SK-N-SH (cell line): ENCODE results near the gene STC2. TPM values are rescaled to one million over a fixed set of nuclear protein-coding genes. Genes with fewer than 3 reads are reported as not detected.

Experiments
- CTCF ChIA-PET: fragments of 300-600, 350-600 bp; formaldehyde crosslinking; extraction: SDS; loops from one replicate; lab custom pipeline; 2021; lab: Yijun Ruan, JAX
- POLR2A ChIA-PET: fragments of 350-600 bp; sonication (Branson Sonifier 250); formaldehyde crosslinking; extraction: SDS; loops from one replicate; lab custom pipeline; 2020; ENCODE audit warnings: antibody characterized with exemption, inconsistent platforms; lab: Yijun Ruan, JAX
- DNase-seq: peaks from one replicate; pipeline ENCODE4 v3.0.0; 2012
- H2AFZ ChIP-seq: fragments of 200-600 bp; sonication (generic); 2 replicates; pipeline ENCODE4 v1.8.1; 2016; ENCODE audit warnings: antibody characterized with exemption, mild to moderate bottlenecking, low read depth
- H3F3A ChIP-seq: fragments of 200-600 bp; sonication (generic); replicated peaks from 2 replicates; pipeline ENCODE3; 2016; ENCODE audit warnings: antibody characterized with exemption, mild to moderate bottlenecking; ENCODE audit not compliant: insufficient read depth
- H3K27ac ChIP-seq, 2 experiments: fragments of 200-500 bp in 1 of 2; fragments of 200-600 bp in 1 of 2; sonication (Bioruptor generic) in 1 of 2; sonication (generic), shearing (Covaris generic) in 1 of 2; 2 replicates each; pipeline versions ENCODE4 v1.5.1 to v1.6.1; 2014 to 2016; ENCODE audit warnings: low read depth in 2 of 2, inconsistent platforms in 1 of 2, low read length in 1 of 2, mild to moderate bottlenecking in 1 of 2, mixed read lengths in 1 of 2
- H3K27me3 ChIP-seq: fragments of 200-600 bp; sonication (generic), shearing (Covaris generic); 2 replicates; pipeline ENCODE4 v1.6.1; 2016; ENCODE audit warnings: mixed run types; ENCODE audit not compliant: insufficient read depth
- H3K36me3 ChIP-seq, 2 experiments: fragments of 200-500 bp in 1 of 2; fragments of 200-600 bp in 1 of 2; sonication (Bioruptor generic) in 1 of 2; sonication (generic) in 1 of 2; replicated peaks in 1 of 2; 2 replicates each; pipeline versions ENCODE3 to v1.5.1; 2014 to 2016; ENCODE audit warnings: low read length in 1 of 2, mild to moderate bottlenecking in 1 of 2; ENCODE audit not compliant: insufficient read depth in 2 of 2, control insufficient read depth in 1 of 2
- H3K4me1 ChIP-seq, 2 experiments: fragments of 200-500 bp in 1 of 2; fragments of 200-600 bp in 1 of 2; sonication (Bioruptor generic) in 1 of 2; sonication (generic), shearing (Covaris generic) in 1 of 2; 2 replicates each; pipeline versions ENCODE4 v1.5.1 to v1.6.1; 2014 to 2016; ENCODE audit warnings: low read depth in 1 of 2, low read length in 1 of 2, mixed run types in 1 of 2; ENCODE audit not compliant: insufficient read depth in 2 of 2, control insufficient read depth in 1 of 2
- H3K4me2 ChIP-seq: fragments of 200-600 bp; sonication (generic), shearing (Covaris generic); 2 replicates; pipeline ENCODE4 v1.6.1; 2017; ENCODE audit warnings: mixed run types
- H3K4me3 ChIP-seq, 2 experiments: fragments of 200-500 bp in 1 of 2; fragments of 200-600 bp in 1 of 2; sonication (Bioruptor generic) in 1 of 2; sonication (generic), shearing (Covaris generic) in 1 of 2; 2 replicates each; pipeline versions ENCODE4 v1.5.1 to v1.8.1; 2014 to 2016; ENCODE audit warnings: low read depth in 2 of 2, inconsistent platforms in 1 of 2, low read length in 1 of 2, mild to moderate bottlenecking in 1 of 2, mixed read lengths in 1 of 2, moderate library complexity in 1 of 2
- H3K79me2 ChIP-seq: fragments of 200-600 bp; sonication (generic); 2 replicates; pipeline ENCODE4 v1.8.1; 2017; ENCODE audit warnings: mild to moderate bottlenecking; ENCODE audit not compliant: insufficient read depth
- H3K9ac ChIP-seq: fragments of 200-600 bp; sonication (generic); 2 replicates; pipeline ENCODE4 v1.6.1; 2017; ENCODE audit warnings: mixed run types
- H3K9me2 ChIP-seq: fragments of 200-600 bp; sonication (generic); 2 replicates; pipeline ENCODE4 v1.6.1; 2017; ENCODE audit warnings: mixed run types
- H3K9me3 ChIP-seq: fragments of 200-600 bp; sonication (generic); 2 replicates; pipeline ENCODE4 v1.6.1; 2017; ENCODE audit warnings: mixed run types, mild to moderate bottlenecking, moderate library complexity
- H4K20me1 ChIP-seq: fragments of 200-600 bp; sonication (generic); 2 replicates; pipeline ENCODE4 v1.6.1; 2017; ENCODE audit warnings: mild to moderate bottlenecking, mixed run types; ENCODE audit not compliant: insufficient read depth
- EP300 ChIP-seq, 2 experiments: IDR thresholded peaks; 2 replicates each; pipeline versions ENCODE4 v1.4.0 to v1.6.1; 2012; ENCODE audit warnings: borderline replicate concordance in 1 of 2, low read depth in 1 of 2, low read length in 1 of 2
- FOSL2 ChIP-seq: IDR thresholded peaks from 2 replicates; pipeline ENCODE4 v1.4.0; 2012; ENCODE audit warnings: low read depth, mild to moderate bottlenecking, moderate library complexity, borderline replicate concordance
- RFX5 ChIP-seq: IDR thresholded peaks from 2 replicates; pipeline ENCODE4 v1.6.1; 2012; ENCODE audit warnings: mild to moderate bottlenecking, improper control_type of control experiment, low read length
- TAF1 ChIP-seq: IDR thresholded peaks from 2 replicates; pipeline ENCODE4 v1.6.1; 2012; ENCODE audit warnings: low read depth, mild to moderate bottlenecking, low read length, moderate library complexity, borderline replicate concordance
- TEAD4 ChIP-seq: IDR thresholded peaks from 2 replicates; pipeline ENCODE4 v1.4.0; 2012; ENCODE audit warnings: mild to moderate bottlenecking, borderline replicate concordance; ENCODE audit not compliant: insufficient read depth
- WGBS: methylation state at CpG from one replicate; pipeline ENCODE4 v1.1.6; 2017; ENCODE audit warnings: low lambda C conversion rate; 5-methylcytosine and 5-hydroxymethylcytosine counted together
- polyA plus RNA-seq, 3 experiments: library from polyadenylated mRNA; depleted of rRNA; stranded (reverse); fragments of >200 nt; gene quantifications; 2 replicates each; pipeline ENCODE4 v1.2.3, GENCODE V29; 2012
- TF ChIP-seq, protein P1 (sequence below): IDR thresholded peaks from 2 replicates; pipeline ENCODE4 v1.6.1; 2012; ENCODE audit warnings: mild to moderate bottlenecking, low read depth, low read length, moderate library complexity
- TF ChIP-seq, protein P2 (sequence below): IDR thresholded peaks from 2 replicates; pipeline ENCODE4 v1.4.0; 2012; ENCODE audit warnings: low read depth, borderline replicate concordance
- TF ChIP-seq, protein P3 (sequence below): fragments of 150-350 bp; IDR thresholded peaks from 2 replicates; pipeline ENCODE4 v1.6.1; 2017; ENCODE audit warnings: antibody characterized with exemption, low read length, low read depth, borderline replicate concordance
- TF ChIP-seq, protein P4 (sequence below): IDR thresholded peaks from 2 replicates; pipeline ENCODE4; 2012
- TF ChIP-seq, protein P5 (sequence below): IDR thresholded peaks from 2 replicates; pipeline ENCODE4 v1.4.0; 2012; ENCODE audit warnings: low read depth
- TF ChIP-seq, protein P6 (sequence below): fragments of 150-350 bp; IDR thresholded peaks from 2 replicates; pipeline ENCODE4 v1.6.1; 2016; ENCODE audit warnings: mild to moderate bottlenecking, low read depth, low read length

STC2 gene
- polyA plus RNA-seq, 1 of the 3 experiments (the other 2 are of a cell fraction), result 5.9 TPM

DNA sequence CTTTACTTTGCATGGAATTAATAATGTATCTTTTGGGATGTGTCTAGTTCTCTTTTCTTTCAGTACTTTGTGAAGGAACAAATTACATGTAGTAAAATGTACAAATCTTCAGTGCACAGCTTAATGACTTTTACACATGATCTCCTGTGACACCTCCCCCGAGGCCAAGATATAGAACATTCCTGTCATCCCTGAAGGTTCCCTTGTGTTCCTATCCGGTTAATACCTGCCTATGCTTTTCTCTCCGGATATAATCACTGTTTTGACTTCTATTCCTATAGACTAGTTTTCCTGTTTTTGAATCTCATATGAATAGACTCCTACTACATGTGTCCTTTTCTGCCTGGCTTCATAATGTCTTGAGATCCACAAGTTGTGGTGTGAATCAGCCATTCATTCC lies 21.5 kb downstream of the STC2 start:
- H2AFZ ChIP-seq, result no peak overlapping the region
- 42% methylated on average over 3 of the region's 3 CpGs for WGBS
- peaks cover 3 to 6% of the 10 kb centered on the region in 2 experiments; a peak in 2 of 4 replicates for H3K4me1 ChIP-seq
- DNase-seq, result no peak
- H3K9me3 ChIP-seq, result no peaks in the 10 kb centered on the region
- H3F3A ChIP-seq, result no peaks in the 10 kb centered on the region
- no peaks in the 10 kb centered on the region for H4K20me1 ChIP-seq
- no peaks in the 10 kb centered on the region for H3K36me3 ChIP-seq
- H3K27ac ChIP-seq, result no peak overlapping the region
- H3K27me3 ChIP-seq, result no peaks in the 10 kb centered on the region
- no peak overlapping the region for H3K4me2 ChIP-seq
- no peak for TF ChIP-seq EP300 (IDR thresholded peaks at IDR 0.05; ENCODE audit: borderline replicate concordance in 1 of 2, low read depth in 1 of 2, low read length in 1 of 2)
- TF ChIP-seq, protein P1, sequence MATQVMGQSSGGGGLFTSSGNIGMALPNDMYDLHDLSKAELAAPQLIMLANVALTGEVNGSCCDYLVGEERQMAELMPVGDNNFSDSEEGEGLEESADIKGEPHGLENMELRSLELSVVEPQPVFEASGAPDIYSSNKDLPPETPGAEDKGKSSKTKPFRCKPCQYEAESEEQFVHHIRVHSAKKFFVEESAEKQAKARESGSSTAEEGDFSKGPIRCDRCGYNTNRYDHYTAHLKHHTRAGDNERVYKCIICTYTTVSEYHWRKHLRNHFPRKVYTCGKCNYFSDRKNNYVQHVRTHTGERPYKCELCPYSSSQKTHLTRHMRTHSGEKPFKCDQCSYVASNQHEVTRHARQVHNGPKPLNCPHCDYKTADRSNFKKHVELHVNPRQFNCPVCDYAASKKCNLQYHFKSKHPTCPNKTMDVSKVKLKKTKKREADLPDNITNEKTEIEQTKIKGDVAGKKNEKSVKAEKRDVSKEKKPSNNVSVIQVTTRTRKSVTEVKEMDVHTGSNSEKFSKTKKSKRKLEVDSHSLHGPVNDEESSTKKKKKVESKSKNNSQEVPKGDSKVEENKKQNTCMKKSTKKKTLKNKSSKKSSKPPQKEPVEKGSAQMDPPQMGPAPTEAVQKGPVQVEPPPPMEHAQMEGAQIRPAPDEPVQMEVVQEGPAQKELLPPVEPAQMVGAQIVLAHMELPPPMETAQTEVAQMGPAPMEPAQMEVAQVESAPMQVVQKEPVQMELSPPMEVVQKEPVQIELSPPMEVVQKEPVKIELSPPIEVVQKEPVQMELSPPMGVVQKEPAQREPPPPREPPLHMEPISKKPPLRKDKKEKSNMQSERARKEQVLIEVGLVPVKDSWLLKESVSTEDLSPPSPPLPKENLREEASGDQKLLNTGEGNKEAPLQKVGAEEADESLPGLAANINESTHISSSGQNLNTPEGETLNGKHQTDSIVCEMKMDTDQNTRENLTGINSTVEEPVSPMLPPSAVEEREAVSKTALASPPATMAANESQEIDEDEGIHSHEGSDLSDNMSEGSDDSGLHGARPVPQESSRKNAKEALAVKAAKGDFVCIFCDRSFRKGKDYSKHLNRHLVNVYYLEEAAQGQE, result no peak
- TF ChIP-seq, protein P2, sequence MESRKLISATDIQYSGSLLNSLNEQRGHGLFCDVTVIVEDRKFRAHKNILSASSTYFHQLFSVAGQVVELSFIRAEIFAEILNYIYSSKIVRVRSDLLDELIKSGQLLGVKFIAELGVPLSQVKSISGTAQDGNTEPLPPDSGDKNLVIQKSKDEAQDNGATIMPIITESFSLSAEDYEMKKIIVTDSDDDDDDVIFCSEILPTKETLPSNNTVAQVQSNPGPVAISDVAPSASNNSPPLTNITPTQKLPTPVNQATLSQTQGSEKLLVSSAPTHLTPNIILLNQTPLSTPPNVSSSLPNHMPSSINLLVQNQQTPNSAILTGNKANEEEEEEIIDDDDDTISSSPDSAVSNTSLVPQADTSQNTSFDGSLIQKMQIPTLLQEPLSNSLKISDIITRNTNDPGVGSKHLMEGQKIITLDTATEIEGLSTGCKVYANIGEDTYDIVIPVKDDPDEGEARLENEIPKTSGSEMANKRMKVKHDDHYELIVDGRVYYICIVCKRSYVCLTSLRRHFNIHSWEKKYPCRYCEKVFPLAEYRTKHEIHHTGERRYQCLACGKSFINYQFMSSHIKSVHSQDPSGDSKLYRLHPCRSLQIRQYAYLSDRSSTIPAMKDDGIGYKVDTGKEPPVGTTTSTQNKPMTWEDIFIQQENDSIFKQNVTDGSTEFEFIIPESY, result no peak
- TF ChIP-seq, protein P3, sequence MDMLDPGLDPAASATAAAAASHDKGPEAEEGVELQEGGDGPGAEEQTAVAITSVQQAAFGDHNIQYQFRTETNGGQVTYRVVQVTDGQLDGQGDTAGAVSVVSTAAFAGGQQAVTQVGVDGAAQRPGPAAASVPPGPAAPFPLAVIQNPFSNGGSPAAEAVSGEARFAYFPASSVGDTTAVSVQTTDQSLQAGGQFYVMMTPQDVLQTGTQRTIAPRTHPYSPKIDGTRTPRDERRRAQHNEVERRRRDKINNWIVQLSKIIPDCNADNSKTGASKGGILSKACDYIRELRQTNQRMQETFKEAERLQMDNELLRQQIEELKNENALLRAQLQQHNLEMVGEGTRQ, result no peak
- no peaks in the 10 kb centered on the region for H3K9me2 ChIP-seq
- H3K4me3 ChIP-seq, result no peak overlapping the region
- CTCF ChIA-PET, result interaction anchor here (1.1 to 19.2 kb wide), 4 partner anchors 9 to 26 kb away, joined by 3 to 503 read pairs (median 32); partner anchors contain the start of gene STC2
- POLR2A ChIA-PET, result no interaction called here
- H3K9ac ChIP-seq, result no peak overlapping the region
- H3K79me2 ChIP-seq, result no peaks in the 10 kb centered on the region

DNA sequence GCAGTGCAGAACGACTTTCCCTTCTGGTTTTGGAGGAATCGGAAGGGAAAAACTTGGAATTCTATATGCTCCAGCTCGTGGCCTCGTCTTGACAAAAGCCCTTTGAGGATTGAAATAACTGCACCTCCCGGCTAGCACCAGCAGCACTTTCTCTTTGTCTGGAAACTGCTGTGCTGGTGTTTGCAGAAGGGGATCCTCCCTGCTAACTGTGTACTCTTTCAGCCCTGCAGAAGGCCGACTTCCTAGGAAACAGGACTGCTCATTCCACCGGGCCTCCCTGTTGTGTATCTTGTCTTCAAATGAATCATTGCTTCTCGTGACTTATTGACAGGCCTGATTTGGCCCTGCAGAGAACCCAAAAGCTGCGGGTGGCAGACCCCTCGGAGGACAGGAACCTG lies 23.6 kb downstream of the STC2 start:
- 76% methylated on average over 10 of the region's 10 CpGs for WGBS
- POLR2A ChIA-PET, result no interaction called here
- CTCF ChIA-PET, result interaction anchor here (0.7 to 19.2 kb wide), 8 partner anchors 9 to 1013 kb away, joined by 3 to 503 read pairs (median 4); partner anchors contain the start of gene STC2

More for the DNA sequence above, 23.6 kb downstream of the STC2 start:
- Histone ChIP-seq H3K4me3 (no peak overlapping the region), H3K9ac (no peak overlapping the region), H2AFZ (no peak overlapping the region), H3K27ac (no peak overlapping the region), H3K27me3 (no peaks in the 10 kb centered on the region), H3K4me2 (no peak overlapping the region), H3K79me2 (no peaks in the 10 kb centered on the region), H3K9me3 (no peaks in the 10 kb centered on the region), H3F3A (no peaks in the 10 kb centered on the region), H3K36me3 (no peaks in the 10 kb centered on the region), H3K9me2 (no peaks in the 10 kb centered on the region), H4K20me1 (no peaks in the 10 kb centered on the region)
- no peak for DNase-seq
- TF ChIP-seq FOSL2, result no peak
- no peak for TF ChIP-seq RFX5
- no peak for TF ChIP-seq TAF1
- TF ChIP-seq, protein P4, sequence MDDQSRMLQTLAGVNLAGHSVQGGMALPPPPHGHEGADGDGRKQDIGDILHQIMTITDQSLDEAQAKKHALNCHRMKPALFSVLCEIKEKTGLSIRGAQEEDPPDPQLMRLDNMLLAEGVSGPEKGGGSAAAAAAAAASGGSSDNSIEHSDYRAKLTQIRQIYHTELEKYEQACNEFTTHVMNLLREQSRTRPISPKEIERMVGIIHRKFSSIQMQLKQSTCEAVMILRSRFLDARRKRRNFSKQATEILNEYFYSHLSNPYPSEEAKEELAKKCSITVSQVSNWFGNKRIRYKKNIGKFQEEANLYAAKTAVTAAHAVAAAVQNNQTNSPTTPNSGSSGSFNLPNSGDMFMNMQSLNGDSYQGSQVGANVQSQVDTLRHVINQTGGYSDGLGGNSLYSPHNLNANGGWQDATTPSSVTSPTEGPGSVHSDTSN, result no peak
- TF ChIP-seq, protein P5, sequence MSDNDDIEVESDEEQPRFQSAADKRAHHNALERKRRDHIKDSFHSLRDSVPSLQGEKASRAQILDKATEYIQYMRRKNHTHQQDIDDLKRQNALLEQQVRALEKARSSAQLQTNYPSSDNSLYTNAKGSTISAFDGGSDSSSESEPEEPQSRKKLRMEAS, result no peak
- TF ChIP-seq TEAD4, result no peak
- TF ChIP-seq, protein P2, result no peak
- TF ChIP-seq, protein P6, sequence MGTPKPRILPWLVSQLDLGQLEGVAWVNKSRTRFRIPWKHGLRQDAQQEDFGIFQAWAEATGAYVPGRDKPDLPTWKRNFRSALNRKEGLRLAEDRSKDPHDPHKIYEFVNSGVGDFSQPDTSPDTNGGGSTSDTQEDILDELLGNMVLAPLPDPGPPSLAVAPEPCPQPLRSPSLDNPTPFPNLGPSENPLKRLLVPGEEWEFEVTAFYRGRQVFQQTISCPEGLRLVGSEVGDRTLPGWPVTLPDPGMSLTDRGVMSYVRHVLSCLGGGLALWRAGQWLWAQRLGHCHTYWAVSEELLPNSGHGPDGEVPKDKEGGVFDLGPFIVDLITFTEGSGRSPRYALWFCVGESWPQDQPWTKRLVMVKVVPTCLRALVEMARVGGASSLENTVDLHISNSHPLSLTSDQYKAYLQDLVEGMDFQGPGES, result no peak
- TF ChIP-seq, protein P3, result no peak
- TF ChIP-seq, all 33 proteins: peak for 0
- peaks cover 0 to 3% of the 10 kb centered on the region in 2 experiments; a peak in 1 of 4 replicates for H3K4me1 ChIP-seq
